NCI-H774 (cell line): ENCODE results near the gene BMP8B.

Experiments
- DNase-seq: peaks from one replicate; lab custom pipeline; 2025; lab: John Stamatoyannopoulos, UW

The BMP8B gene

GRCh38 chr1:39722495-39722894 is 66.2 kb downstream of the BMP8B start:
- no peak for DNase-seq

DNA sequence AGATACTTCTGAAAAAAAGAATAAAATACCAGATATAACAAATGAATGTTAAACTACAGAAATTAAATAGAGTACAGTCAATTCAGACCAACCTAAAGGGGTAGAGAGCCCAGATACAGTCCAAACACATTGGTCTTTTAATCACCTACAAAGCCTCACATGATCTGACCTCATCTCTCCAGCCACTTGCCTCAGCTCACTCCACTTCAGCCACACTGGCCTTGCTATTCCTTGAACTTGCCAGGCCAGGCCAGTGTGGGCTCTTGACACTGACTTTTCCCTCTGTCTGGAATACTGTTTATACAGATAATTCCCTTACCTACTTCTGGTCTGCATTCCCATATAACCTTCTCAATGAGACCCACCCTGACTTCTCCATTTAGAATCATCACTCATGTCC is 67.0 kb downstream of the BMP8B start:
- no peak for DNase-seq

- peak; percentile 76 for DNase-seq
These were observed 68.3 kb downstream of the BMP8B start for GRCh38 chr1:39720094-39720999.

DNA sequence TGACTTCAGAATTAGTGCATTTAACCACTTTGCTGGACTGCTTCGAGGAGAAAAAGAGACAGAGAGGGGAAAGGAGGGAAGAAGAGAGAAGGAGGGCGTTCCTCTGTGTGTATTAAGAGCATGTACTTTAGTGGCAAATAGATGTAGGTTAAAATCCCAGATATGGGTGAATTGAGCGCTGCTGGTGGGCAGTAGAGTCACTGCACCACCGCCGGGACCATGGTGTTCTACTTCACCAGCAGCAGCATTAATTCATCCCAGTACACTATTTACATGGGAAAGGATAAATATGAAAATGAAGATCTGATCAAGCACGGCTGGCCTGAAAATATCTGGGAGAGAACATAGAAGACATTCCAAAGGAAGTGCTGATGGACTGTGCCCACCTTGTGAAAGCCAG is 70.9 kb downstream of the BMP8B start:
- no peak for DNase-seq

- DNase-seq, result no peak
These were observed 75.1 kb downstream of the BMP8B start for GRCh38 chr1:39713557-39713956.

- DNase-seq, result no peak
These were observed 76.7 kb downstream of the BMP8B start for GRCh38 chr1:39711966-39712340.

- no peak for DNase-seq
These were observed 77.3 kb downstream of the BMP8B start for GRCh38 chr1:39711104-39711965.

- DNase-seq, result no peak
These were observed 81.2 kb downstream of the BMP8B start for GRCh38 chr1:39707506-39707905.
